Neural cell (in vitro differentiated cells): ENCODE data around the gene FER1L5. TPM values are rescaled to one million over a fixed set of nuclear protein-coding genes. Genes with fewer than 3 reads are reported as not detected.

ENCODE experiments used
- H2AFZ ChIP-seq: fragments of 200-600, 300-800 bp; sonication (generic), shearing (Covaris generic); 2 replicates; pipeline ENCODE4 v1.6.0; 2014; ENCODE audit warnings: low read depth, mild to moderate bottlenecking, antibody characterized with exemption, low read length, moderate library complexity
- H3F3A ChIP-seq: fragments of 200-600 bp; shearing (Covaris generic); 2 replicates; pipeline ENCODE4 v1.6.1; 2016; ENCODE audit warnings: mild to moderate bottlenecking, moderate library complexity, mixed read lengths, antibody characterized with exemption, low read length; ENCODE audit not compliant: insufficient read depth, poor library complexity, severe bottlenecking
- H3K27ac ChIP-seq: fragments of 200-600, 300-800 bp; sonication (generic), shearing (Covaris generic); 2 replicates; pipeline ENCODE4 v1.5.1; 2014; ENCODE audit warnings: mild to moderate bottlenecking, low read length, moderate library complexity
- H3K27me3 ChIP-seq: fragments of 300-800, 200-600 bp; sonication (generic), shearing (Covaris generic); 2 replicates; pipeline ENCODE4 v1.6.0; 2014; ENCODE audit warnings: mild to moderate bottlenecking, low read depth, low read length, moderate library complexity; ENCODE audit not compliant: insufficient read depth
- H3K36me3 ChIP-seq: fragments of 300-800, 200-600 bp; sonication (generic), shearing (Covaris generic); 2 replicates; pipeline ENCODE4 v1.5.1; 2014; ENCODE audit warnings: mild to moderate bottlenecking, antibody characterized with exemption, low read length, moderate library complexity; ENCODE audit not compliant: insufficient read depth
- H3K4me2 ChIP-seq: fragments of 300-800, 200-600 bp; sonication (generic), shearing (Covaris generic); 2 replicates; pipeline ENCODE4 v1.6.0; 2014; ENCODE audit warnings: mild to moderate bottlenecking, low read length
- H3K4me3 ChIP-seq: fragments of 300-800, 200-600 bp; sonication (generic), shearing (Covaris generic); 2 replicates; pipeline ENCODE4 v1.5.1; 2014; ENCODE audit warnings: mild to moderate bottlenecking, low read length, moderate library complexity
- H3K79me2 ChIP-seq: fragments of 200-600 bp; shearing (Covaris generic); replicated peaks from 2 replicates; pipeline ENCODE4 v1.6.0; 2014; ENCODE audit warnings: mild to moderate bottlenecking, low read length, moderate library complexity; ENCODE audit not compliant: insufficient read depth
- H3K9ac ChIP-seq: fragments of 300-800, 200-600 bp; sonication (generic), shearing (Covaris generic); 2 replicates; pipeline ENCODE4 v1.6.1; 2016; ENCODE audit warnings: mild to moderate bottlenecking, low read length, mixed read lengths
- H3K9me2 ChIP-seq: fragments of 200-600 bp; shearing (Covaris generic); 2 replicates; pipeline ENCODE4 v1.6.1; 2016; ENCODE audit warnings: mild to moderate bottlenecking, low read length, mixed read lengths; ENCODE audit not compliant: insufficient read depth
- H3K9me3 ChIP-seq: fragments of 200-600, 300-800 bp; sonication (generic), shearing (Covaris generic); 2 replicates; pipeline ENCODE4 v1.6.1; 2016; ENCODE audit warnings: mild to moderate bottlenecking, mixed run types, low read length, moderate library complexity, mixed read lengths
- H4K20me1 ChIP-seq: fragments of 200-600 bp; shearing (Covaris generic); 2 replicates; pipeline ENCODE4 v1.6.1; 2016; ENCODE audit warnings: mild to moderate bottlenecking, mixed run types; ENCODE audit not compliant: insufficient read depth
- EP300 ChIP-seq: fragments of 450-650 bp; conservative IDR thresholded peaks from 2 replicates; pipeline ENCODE4 v1.6.1; 2014; ENCODE audit warnings: antibody characterized with exemption, mild to moderate bottlenecking, moderate library complexity; ENCODE audit not compliant: poor library complexity, severe bottlenecking
- EZH2 ChIP-seq: fragments of 200-600, 300-800 bp; shearing (Covaris generic), sonication (generic); IDR thresholded peaks from 2 replicates; pipeline ENCODE4 v1.6.1; 2014; ENCODE audit warnings: antibody characterized with exemption, low read length, borderline replicate concordance, mild to moderate bottlenecking; ENCODE audit not compliant: insufficient read depth, poor library complexity, severe bottlenecking
- MXI1 ChIP-seq: fragments of 450-650 bp; conservative IDR thresholded peaks from 2 replicates; pipeline ENCODE4 v1.6.1; 2014; ENCODE audit warnings: antibody characterized with exemption, mild to moderate bottlenecking; ENCODE audit not compliant: poor library complexity, severe bottlenecking
- POLR2AphosphoS5 ChIP-seq: IDR thresholded peaks from 2 replicates; pipeline ENCODE4 v1.6.1; 2012
- RAD21 ChIP-seq: fragments of 450-650 bp; conservative IDR thresholded peaks from 2 replicates; pipeline ENCODE4 v1.6.1; 2014; ENCODE audit warnings: antibody characterized with exemption, mild to moderate bottlenecking, moderate library complexity
- REST ChIP-seq: IDR thresholded peaks from 2 replicates; pipeline ENCODE4 v1.6.1; 2012; ENCODE audit warnings: borderline replicate concordance
- SMC3 ChIP-seq: fragments of 450-650 bp; conservative IDR thresholded peaks from 2 replicates; pipeline ENCODE4 v1.6.1; 2014; ENCODE audit warnings: antibody characterized with exemption, mild to moderate bottlenecking, moderate library complexity; ENCODE audit not compliant: poor library complexity
- TAF1 ChIP-seq: IDR thresholded peaks from 2 replicates; pipeline ENCODE4 v1.6.1; 2012; ENCODE audit warnings: low read depth
- polyA plus RNA-seq: library from polyadenylated mRNA; depleted of rRNA; stranded (reverse); fragments of >200 nt; gene quantifications from 2 replicates; pipeline ENCODE4 v1.2.3, GENCODE V29; 2014
- TF ChIP-seq, protein P1 (sequence below): fragments of 450-650 bp; IDR thresholded peaks from 2 replicates; pipeline ENCODE4 v1.5.1; 2014; ENCODE audit warnings: antibody characterized with exemption, mild to moderate bottlenecking, moderate library complexity; ENCODE audit not compliant: poor library complexity, severe bottlenecking

Gene FER1L5
- polyA plus RNA-seq, 1 donor from 2014 or later, result 0.28 TPM

- H3K9ac ChIP-seq, result peak within 1 kb of the TSS; percentile 68
- H2AFZ ChIP-seq, result peak within 1 kb of the TSS; percentile 73
- peak within 1 kb of the TSS; percentile 84 for H3K4me3 ChIP-seq
- H3K9me2 ChIP-seq, result no peaks in the 10 kb centered on the region
- no peaks in the 10 kb centered on the region for H3K27me3 ChIP-seq
- H3K4me2 ChIP-seq, result peak within 1 kb of the TSS; percentile 91
- no peaks in the 10 kb centered on the region for H3K36me3 ChIP-seq
- H3K9me3 ChIP-seq, result no peaks in the 10 kb centered on the region
- H4K20me1 ChIP-seq, result no peaks in the 10 kb centered on the region
- peaks cover 22% of the 10 kb centered on the region for H3K79me2 ChIP-seq
- H3K27ac ChIP-seq, result peak within 1 kb of the TSS; percentile 67
- TF ChIP-seq RAD21, result peak; percentile 50
- peak; percentile 86 for TF ChIP-seq POLR2AphosphoS5
- TF ChIP-seq EZH2, result no peak
- peak; percentile 92 for TF ChIP-seq TAF1
- TF ChIP-seq SMC3, result peak; percentile 63
- TF ChIP-seq EP300, result no peak
- TF ChIP-seq, protein P1, sequence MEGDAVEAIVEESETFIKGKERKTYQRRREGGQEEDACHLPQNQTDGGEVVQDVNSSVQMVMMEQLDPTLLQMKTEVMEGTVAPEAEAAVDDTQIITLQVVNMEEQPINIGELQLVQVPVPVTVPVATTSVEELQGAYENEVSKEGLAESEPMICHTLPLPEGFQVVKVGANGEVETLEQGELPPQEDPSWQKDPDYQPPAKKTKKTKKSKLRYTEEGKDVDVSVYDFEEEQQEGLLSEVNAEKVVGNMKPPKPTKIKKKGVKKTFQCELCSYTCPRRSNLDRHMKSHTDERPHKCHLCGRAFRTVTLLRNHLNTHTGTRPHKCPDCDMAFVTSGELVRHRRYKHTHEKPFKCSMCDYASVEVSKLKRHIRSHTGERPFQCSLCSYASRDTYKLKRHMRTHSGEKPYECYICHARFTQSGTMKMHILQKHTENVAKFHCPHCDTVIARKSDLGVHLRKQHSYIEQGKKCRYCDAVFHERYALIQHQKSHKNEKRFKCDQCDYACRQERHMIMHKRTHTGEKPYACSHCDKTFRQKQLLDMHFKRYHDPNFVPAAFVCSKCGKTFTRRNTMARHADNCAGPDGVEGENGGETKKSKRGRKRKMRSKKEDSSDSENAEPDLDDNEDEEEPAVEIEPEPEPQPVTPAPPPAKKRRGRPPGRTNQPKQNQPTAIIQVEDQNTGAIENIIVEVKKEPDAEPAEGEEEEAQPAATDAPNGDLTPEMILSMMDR, result peak; percentile 55
- peak; percentile 73 for TF ChIP-seq REST
- TF ChIP-seq MXI1, result peak; percentile 90
- H3F3A ChIP-seq, result no peaks in the 10 kb centered on the region
These were observed 97.3 kb downstream of the FER1L5 start, which contains the start of gene LMAN2L for GRCh38 chr2:96739633-96740428. TSS of gene LMAN2L (minus strand) at chr2:96740064. CDS start at chr2:96740040, 24 bp downstream.

- no peaks in the 10 kb centered on the region for H3F3A ChIP-seq
- no peak for TF ChIP-seq EP300
- TF ChIP-seq TAF1, result no peak
- TF ChIP-seq RAD21, result no peak
- TF ChIP-seq POLR2AphosphoS5, result no peak
- TF ChIP-seq, protein P1, result no peak
- no peak for TF ChIP-seq REST
- TF ChIP-seq EZH2, result no peak
- no peak for TF ChIP-seq MXI1
- TF ChIP-seq SMC3, result no peak
- H3K36me3 ChIP-seq, result no peaks in the 10 kb centered on the region
- H4K20me1 ChIP-seq, result no peaks in the 10 kb centered on the region
- H3K9me3 ChIP-seq, result no peaks in the 10 kb centered on the region
- H3K27ac ChIP-seq, result no peak overlapping the region
- no peak overlapping the region for H3K9ac ChIP-seq
- no peaks in the 10 kb centered on the region for H3K27me3 ChIP-seq
- H3K4me2 ChIP-seq, result no peak overlapping the region
- no peak overlapping the region for H2AFZ ChIP-seq
- no peaks in the 10 kb centered on the region for H3K9me2 ChIP-seq
- H3K4me3 ChIP-seq, result no peak overlapping the region
- no peaks in the 10 kb centered on the region for H3K79me2 ChIP-seq
These were observed 104.6 kb downstream of the FER1L5 start for GRCh38 chr2:96747061-96747617.
